MM.1S (cell line): Measurements from ENCODE around the gene RTP5.

ENCODE experiments used
- EZH2 ChIP-seq: fragments of 300-600 bp; sonication (generic); optimal IDR thresholded peaks from 2 replicates; pipeline ENCODE3; 2017; ENCODE audit warnings: low read depth, mild to moderate bottlenecking, antibody characterized with exemption, low read length, mixed read lengths
- EZH2phosphoT487 ChIP-seq: fragments of 300-600 bp; sonication (generic); IDR thresholded peaks from 2 replicates; pipeline ENCODE4 v1.6.1; 2018; ENCODE audit warnings: antibody characterized with exemption, low read length
- TF ChIP-seq, protein P1 (sequence below): fragments of 300-600 bp; sonication (generic); IDR thresholded peaks from 2 replicates; pipeline ENCODE4 v1.5.1; 2016; ENCODE audit warnings: antibody characterized with exemption, low read length, mixed read lengths

DNA sequence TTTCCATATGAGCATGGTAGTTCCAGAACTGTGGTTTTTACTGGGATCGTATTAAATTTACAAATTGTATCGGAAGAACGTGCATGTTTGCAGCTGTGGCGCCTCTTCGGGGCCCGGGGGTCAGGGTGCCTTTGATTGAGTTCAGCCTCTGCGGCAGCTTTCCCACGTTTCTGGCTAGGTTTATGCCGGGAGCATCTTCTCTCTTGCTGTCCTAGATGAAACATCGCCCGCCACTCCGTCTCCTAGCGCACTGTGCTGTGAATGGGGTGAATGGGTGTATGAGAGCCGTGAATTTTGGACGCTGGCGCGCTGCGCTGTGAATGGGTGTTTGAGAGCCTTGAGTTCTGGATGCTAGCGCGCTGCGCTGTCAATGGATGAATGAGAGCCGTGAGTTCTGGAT is 23.1 kb upstream of the RTP5 start:
- TF ChIP-seq, protein P1, sequence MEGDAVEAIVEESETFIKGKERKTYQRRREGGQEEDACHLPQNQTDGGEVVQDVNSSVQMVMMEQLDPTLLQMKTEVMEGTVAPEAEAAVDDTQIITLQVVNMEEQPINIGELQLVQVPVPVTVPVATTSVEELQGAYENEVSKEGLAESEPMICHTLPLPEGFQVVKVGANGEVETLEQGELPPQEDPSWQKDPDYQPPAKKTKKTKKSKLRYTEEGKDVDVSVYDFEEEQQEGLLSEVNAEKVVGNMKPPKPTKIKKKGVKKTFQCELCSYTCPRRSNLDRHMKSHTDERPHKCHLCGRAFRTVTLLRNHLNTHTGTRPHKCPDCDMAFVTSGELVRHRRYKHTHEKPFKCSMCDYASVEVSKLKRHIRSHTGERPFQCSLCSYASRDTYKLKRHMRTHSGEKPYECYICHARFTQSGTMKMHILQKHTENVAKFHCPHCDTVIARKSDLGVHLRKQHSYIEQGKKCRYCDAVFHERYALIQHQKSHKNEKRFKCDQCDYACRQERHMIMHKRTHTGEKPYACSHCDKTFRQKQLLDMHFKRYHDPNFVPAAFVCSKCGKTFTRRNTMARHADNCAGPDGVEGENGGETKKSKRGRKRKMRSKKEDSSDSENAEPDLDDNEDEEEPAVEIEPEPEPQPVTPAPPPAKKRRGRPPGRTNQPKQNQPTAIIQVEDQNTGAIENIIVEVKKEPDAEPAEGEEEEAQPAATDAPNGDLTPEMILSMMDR, result no peak
- TF ChIP-seq EZH2 (no peak), EZH2phosphoT487 (no peak)
